Camera-type eye (tissue), 1 donor: ENCODE results near the gene TNN. TPM values are rescaled to one million over a fixed set of nuclear protein-coding genes. Genes with fewer than 3 reads are reported as not detected.

Experiments
- total RNA-seq: library from RNA; depleted of rRNA; stranded (reverse); fragments of >200 nt; gene quantifications from one replicate; pipeline ENCODE4 v1.2.3, GENCODE V29; 2014

TNN gene
- 17.8 TPM for total RNA-seq

DNA sequence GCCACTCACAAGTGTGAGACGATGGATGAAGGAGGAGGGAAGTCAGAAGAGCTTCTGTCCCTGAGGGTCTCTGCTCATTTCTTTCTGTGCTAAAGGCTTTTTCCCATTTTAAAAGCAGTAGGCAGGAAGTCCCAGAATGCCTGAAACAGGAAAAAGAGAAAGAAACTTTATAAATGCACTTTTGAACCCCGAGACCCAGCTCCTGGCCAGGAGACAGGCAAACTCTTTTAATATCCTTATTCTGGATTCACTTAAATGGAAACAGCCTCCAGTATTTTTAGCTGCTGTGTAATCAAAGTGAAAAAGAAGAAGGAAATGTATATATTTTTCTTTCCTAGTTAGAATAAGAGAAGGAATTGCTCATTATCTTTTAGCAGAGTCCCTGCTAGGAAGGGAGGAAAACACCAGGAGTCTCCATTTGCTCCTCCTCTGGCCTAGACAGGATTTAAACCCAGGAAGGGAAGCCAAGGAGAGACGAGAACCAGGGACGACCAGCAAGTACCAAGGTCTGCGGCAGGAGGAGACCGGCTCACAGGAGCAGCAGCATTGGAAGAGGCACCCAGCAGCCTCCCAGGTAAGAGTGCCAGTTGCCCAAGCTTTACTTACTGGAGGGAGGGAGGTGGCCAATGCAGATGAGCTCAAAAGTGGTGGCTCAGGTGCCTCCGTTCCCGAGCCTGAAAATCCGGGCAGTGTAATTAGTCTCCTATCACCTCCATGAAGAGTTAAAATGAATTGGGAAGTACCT is at the start of gene TNN:
Gene TNN, plus strand, starts transcription at position 472 of the 745 bp plus-strand sequence. CDS start 9,586 bp downstream, outside the sequence.

DNA sequence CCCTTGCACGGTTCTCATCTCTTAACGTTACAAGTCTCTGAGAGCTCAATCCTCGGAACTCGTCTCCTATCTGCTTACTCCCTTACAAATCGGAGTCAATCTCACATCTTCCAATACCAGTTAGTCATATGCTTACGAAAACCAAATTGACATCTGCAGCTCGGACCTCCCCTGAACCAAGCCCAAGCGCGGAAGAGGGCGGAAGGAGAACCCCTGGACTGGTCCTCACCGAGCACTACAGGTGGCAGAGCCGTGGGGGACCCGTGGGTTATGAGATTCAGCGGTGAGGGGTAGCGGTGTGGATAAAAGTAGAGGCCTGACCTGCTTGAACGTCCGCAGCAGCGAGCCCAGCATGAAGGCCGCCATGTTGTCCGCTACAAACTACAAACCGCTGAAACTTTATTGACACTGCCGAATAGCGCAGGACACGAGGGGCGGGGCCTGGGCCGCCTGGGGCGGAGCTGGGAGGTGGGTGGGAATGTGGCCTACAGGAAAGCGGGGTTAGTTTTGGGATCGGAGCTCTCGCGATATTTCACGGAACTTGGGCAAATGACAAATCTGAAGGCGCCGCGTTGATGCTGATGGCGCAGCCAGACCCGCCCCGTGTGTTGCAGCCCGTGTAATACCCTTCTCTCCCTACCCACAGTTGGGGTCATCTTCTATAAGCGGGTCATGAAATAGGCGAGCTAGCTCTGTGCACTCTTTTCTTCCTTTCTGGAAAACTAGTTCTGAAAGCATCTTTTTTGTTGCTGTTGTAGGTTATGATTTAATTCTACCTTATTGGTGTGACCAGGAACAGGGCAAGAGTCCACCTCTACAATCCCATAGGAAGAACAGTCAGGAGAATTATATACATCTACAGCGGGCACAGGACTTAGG is 44.4 kb upstream of the TNN start, which contains the start of gene MRPS14:
Gene MRPS14, minus strand, starts transcription at position 383 of the 879 bp plus-strand sequence. Its CDS starts 17 bp downstream, at position 366.

DNA sequence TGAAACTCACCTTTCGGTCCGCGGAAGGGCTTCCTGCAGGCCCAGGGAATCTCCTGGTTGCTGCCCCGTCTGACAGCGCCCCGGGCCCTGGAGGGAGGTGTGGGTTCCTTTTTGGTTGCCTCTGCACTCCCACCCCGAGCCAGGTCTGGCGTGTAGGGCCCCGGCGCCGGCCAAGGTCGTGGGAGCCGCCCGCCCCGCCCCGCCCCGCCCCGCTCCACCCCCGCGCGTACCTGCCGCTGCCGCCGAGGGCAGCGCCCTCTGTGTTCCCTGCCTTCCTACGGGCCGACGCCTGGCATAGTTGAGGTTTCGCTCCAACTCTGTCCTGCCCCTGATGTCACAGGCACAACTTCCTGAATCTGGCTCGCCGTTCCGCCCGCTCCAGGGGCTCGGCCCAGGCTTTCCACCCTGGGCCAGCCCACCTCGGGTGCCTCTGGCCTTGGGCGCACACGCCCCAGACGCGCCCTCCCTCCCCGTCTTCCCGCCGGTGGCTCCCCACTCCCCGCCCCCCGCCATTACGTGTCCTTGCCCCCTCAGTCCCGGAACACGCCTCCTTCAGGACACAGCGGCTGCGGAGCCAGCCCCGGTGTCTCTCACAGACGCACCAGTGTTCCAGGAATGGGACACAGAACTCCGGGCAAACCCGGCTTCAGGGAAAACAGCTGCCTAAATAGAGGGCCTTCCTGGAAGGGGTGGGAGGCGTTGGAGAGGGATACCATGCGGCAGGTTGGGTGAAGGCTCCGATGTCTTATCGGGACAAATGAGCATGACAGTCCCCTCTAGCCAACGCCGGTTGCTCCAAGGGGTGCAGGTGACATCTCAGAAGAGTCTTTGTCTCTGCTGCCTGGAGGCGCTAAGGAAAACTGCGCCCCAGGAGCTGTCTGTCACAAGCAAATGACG is 125.2 kb downstream of the TNN start, which contains the start of gene KIAA0040:
Gene KIAA0040, minus strand, starts transcription at position 147 of the 897 bp plus-strand sequence. CDS start 31,763 bp downstream, outside the sequence.

Other genes with a start within 250 kb of the TNN start
- 122 TPM for gene CACYBP, start 67.9 kb upstream of the TNN start, total RNA-seq
- gene MRPS14, start 44.4 kb upstream of the TNN start, total RNA-seq, result 53.9 TPM
- gene KIAA0040, start 124.9 kb downstream of the TNN start, total RNA-seq, result 6.8 TPM